ENCODE measurements around the gene PARM1.

PARM1 gene

GRCh38 chr4:74942918-74943253 lies 10.0 kb downstream of the PARM1 start:
- DNase-seq = no peak

GRCh38 chr4:74944354-74944793 lies 11.5 kb downstream of the PARM1 start:
- DNase-seq = no peak

DNA sequence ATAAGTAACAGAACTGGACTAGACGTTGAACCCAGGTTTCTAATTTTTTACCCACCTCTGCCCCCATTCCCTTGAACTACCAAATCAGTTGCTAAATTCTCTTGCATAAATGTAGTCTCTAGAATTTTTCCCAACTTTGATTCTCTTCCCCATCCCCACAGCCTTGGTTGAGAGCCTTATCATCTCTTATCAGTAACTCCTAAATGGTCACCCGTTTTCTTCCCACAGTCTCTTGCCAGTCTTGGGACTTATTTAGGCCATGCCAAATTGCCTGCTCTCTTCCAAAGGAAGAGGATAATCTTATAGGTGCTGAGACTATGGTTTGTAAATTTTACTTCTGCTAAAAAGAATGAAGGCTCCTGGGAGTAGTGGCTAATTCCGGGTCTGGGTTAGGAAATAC lies 13.3 kb downstream of the PARM1 start:
- no peak for DNase-seq

GRCh38 chr4:74947798-74948197 lies 14.9 kb downstream of the PARM1 start:
- no peak for DNase-seq

DNA sequence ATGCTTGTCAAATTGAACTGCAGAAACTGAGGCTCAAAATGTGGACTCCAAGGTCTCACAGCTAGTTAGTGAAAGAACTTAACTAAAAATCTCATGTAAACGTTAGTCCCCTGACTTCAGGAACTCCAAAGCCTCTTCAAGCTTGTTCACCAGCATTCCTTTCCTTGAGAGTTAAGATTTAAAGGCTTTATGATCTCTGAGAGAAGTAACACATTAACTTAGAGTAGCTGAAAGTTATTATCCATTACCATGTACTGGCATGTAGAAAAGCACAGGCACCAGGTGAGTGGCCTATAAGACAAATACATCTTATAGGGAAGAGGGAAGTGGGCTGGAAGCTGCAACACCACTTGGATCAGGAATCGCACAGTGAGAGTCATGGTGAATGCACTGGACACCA lies 15.3 kb downstream of the PARM1 start:
- DNase-seq = no peak

GRCh38 chr4:74950200-74950599 lies 17.3 kb downstream of the PARM1 start:
- no peak for DNase-seq

DNA sequence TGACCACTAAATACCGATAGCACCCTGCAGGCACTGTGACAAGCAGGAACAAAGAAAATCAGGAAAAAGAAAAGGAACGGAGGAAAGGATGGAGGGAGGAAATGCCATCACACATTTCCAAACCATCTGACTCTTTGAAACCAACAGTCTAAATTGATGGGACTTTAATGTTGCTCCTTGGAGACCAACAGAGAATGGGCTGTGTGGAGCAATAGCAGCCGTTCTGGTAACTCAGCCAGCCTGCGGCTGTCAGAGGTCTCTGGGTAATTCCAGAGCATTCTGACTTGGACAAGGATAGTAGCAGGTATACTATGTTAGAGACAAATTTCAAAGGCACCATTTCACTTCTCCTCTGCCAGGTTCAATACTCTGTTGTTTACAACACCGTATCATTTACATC lies 18.0 kb downstream of the PARM1 start:
- no peak for DNase-seq

GRCh38 chr4:74953647-74954046 lies 20.7 kb downstream of the PARM1 start:
- DNase-seq = no peak

- DNase-seq = no peak
Measured at GRCh38 chr4:74958881-74959280, 26.0 kb downstream of the PARM1 start.

DNA sequence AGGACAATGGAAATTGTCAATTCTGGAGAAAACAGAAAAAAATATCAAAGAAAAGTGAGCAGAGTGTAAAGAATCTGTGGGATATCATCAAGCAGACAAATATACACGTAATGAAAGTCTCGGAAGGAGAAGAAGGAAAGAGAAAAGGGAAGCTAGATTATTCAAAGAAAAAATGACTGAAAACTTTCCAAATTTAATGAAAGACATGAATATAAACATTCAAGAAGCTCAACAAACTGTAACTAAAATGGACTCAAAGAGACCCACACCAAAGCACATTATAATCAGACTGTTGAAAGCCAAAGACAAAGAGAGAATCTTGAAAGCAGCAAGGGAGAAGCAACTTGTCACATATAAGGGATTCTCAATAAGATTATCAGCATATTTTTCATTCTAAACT lies 28.3 kb downstream of the PARM1 start:
- no peak for DNase-seq

DNA sequence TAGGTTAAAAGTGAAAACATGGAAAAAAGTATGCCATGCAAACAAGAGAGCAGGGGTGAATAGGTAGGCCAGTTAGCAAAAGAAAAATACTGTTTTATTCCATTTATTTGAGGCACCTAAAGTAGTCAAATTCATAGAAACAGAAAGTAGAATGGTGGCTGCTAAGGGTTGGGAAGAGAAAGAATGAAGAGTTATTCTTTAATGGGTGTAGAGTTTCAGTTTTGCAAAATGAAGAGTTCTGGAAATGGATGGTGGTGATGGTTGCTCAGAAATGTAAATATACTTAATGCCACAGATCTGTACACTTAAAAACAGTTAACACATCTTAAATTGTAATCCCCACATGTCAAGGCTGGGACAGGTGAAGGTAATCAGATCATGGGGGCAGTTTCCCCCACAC lies 29.7 kb downstream of the PARM1 start:
- DNase-seq = no peak

- no peak for DNase-seq
Measured at GRCh38 chr4:74964311-74964710, 31.4 kb downstream of the PARM1 start.

DNA sequence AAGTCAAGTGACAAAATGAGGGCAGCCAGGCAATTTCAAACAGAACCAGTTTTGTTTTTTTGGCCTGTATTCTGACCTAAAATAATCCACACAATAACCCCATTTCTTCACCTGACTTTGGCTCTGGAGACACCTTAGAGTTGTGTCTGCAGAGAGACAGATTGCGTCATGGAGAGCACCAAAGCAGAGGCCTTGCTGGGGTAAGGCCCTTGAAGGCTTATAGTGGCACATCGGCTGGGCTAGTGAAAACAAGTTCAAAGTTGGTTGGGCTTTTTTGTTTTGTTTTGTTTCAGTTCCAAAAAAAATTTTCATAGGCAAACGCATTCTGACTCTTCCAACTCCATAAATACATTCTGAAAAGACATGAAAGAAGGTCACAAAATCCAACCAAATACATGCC lies 34.4 kb downstream of the PARM1 start:
- no peak for DNase-seq

GRCh38 chr4:74968456-74969164 lies 35.7 kb downstream of the PARM1 start:
- no peak for DNase-seq

DNA sequence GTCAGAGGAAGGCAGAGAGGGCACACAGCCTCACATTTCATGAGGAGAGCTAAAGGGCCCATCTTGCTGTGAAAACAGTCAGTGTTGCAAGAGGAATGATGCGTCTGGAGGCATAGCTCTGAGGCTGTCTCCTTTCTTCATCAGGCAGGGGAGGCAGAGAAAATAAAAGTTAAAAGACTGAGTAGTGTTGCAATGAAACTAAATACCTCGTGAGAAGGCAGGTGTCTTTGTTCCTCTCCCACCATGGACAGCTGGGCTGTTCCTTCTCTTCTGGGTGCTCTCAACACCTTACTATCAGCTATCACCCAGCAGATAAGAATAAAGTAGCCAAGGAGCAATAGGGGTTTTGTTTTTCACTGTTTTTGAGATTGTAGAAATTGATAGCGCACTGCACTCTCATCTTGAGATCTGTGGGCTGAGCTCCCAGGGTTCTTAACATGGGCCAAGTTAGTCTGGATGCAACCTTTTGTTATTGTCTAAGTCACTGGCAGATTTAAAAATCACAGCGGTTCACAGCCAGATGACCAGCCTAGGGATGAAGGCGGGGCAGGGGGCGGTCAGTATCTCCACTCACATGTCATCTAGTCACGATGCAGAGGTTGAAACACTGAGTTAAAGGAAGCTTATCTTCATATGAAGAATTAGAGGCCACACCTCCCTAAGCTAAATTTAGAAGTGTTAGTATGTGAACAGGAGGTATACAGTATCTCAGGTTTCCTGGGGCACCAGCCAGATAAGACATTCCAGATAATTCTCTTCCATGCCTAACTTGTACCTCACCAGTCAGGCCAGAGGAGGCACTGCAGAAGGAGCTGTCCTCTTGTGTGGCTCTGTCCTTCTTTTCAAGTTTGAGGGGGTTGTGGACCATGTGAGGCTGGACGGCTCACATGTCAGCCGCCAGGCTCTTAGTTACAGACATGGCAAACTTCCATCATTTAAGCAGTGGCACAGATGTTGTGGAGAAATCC lies 36.9 kb downstream of the PARM1 start:
- peak; percentile 55 for DNase-seq

DNA sequence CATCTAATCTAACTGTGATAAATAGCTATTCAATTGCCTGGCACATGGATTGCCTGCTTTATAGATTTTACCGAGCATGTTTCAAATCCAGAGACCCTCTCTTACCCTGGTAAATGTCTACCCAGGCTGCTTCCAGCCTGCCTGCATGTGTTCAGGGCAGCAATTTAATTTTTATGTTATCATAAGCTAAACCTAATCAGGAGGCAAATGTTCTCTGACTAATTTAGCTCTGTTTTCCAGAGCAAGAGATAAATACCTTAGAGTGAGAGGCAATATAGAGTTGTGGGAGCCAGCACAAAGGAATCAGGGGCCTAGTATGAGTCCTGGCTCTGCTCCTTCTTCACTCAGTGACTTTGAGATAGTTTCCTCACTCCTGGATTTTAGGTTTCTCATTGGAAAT lies 37.7 kb downstream of the PARM1 start:
- no peak for DNase-seq

DNA sequence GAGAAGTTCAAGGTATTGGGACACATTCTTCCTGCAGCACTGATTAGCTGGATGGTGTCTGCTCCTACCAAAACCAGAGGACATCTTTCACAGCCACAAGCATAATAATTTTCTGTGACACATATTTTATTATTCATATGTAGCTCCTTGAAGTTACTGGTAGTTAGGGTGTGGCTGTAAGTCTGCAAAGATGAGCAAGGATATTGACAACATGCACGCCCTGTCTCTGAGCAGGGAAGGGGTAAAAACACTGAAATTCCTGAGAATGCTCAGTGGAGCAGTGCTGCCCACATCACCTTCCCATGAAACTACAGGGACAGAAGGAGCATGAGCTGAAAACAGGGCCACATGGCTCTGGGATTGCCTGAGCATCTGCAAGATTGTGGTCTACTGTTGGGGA lies 38.9 kb downstream of the PARM1 start:
- DNase-seq = no peak

DNA sequence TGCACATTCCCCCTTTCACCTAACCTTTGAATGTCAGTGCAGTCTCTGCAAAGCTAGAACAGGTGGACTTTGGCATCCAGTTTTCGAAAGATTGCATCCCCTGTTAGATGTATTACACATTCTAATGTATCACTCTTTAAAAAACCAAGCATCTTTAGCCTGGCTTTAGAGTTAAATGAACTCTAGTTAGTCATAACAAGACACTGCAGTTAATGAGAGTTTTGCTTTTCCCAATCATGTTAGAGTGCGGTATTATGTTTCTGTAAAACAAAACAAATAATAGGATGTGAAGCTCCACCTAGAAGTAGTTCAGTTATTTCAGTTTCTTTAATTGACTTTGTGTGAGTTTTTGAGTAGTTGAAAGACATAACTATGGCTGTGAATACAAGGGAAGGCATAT lies 42.2 kb downstream of the PARM1 start:
- DNase-seq = no peak

DNA sequence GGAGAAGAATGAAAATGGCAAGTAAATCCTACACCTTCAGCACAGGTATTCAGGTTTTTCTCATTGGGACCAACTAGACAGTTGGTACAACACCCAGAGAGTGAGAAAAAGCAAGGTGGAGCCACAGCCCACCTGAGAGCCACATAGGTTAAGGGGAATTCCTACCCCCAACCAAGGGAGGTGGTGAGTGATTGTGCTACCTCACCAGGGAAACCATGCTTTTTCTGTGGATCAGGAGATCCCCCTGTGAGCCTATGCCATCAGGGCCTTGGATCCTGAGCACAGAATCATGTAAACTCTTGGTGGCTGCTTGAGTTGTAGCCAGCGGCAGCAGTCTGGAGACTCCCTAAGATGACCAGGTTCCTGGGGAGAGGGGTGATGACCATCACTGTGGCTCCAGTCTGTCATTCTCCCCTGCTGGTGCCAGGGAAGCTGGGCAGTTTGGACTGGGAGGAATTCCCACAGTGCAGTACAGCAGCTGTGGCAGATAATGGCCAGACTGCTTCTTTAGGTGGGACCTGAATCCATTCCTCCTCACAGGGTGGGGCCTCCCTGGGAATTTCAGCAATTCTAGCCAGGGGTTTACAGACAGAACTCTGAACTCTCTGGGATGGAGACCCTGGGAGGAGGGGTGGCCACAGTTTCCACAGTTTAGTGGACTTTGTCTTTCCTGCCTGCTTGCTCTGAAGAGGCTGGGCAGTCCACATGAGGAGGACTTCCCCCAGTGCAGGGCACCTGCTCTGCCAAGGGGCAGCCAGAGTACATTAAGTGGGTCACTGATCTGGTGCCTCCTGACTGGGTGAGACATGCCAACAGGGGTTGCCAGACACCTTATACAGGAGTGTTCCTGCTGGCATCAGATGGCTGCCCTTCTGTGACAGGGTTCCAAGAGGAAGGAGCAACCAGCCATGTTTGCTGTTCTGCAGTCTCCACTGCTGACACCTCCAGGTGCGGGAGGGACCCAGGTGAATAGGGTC lies 43.2 kb downstream of the PARM1 start:
- DNase-seq = no peak

DNA sequence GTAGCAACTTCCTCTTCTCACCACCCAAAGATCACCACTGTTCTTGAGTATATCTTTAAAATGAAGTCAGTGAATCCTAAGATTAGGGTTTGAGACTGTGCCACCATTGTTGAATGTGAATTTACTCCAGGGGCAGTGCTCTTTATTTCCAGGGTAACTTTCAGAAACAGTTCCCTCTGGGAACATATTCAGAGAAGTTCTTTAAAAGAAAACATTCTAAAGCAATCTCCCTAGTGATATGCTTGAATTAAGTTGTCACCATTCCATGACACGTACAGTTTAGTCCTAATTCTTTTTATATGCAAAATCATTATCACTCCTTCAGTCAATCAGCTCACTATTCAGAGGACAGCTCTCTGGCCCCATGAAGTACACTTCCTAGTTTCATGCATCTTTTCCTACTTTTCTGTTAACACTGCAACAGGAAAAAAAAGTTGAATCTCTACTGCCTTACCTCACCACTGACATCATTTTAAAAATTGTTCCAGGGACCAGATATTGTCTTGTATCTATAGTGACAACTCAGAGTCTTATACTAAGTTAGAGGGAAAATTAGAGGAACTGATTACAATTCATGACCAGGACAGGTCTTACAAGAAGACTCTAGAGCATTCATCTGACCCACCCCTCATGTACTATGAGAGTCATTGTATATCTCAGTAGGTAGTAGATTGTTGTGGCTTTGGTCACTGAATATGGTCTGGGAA lies 49.8 kb downstream of the PARM1 start:
- no peak for DNase-seq

DNA sequence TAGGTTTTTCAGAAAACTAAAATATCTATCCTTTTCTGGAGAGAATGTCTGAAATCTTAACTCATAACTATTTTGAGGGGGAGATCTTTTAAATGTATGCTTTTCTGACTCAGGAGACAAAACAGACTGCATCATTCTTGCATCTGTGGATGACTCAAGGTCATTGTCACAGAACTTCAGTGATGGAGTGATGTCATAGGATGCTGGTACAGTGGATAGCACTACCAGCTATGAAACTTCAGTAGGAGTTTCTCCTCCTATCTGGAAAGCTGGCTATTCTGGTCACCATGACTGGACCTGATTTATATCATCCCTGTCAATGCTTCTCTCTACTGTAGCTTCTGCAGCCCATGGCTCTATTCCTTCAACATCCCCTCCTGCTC lies 50.3 kb downstream of the PARM1 start:
- DNase-seq = no peak

DNA sequence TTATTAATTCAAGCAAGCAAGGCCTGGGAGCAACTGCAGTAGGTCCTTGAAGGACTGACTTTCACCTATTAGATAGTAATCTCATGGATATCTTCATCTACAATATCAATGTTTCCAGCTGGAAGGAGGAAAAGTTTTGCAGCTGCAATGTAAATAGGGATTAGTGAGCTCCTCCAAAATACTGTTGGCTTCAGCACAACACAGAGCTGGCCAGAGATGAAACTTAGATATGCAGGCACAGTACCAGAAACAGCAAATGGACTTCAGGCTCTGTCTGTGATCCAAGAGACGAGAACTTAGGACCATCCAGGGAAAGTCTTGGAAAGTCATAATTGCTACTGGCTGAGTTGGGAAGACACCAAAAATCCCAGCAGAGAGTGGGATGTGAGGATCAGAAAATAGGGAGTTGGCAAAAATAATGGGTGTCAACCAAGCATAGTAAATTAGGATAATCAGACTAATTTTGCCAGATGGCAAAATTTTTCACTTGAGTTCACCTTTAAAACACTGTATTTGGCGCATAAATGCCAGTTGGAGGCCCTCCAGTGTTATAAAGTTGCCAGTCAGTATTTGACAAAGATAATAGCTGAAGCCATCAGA lies 57.5 kb downstream of the PARM1 start:
- DNase-seq = peak; percentile 27

All from DMS 273 treated with DMSO at 0.1 percent for 48 hours (cell line).